Caki2 (cell line): ENCODE results near the gene CLEC9A. TPM values are rescaled to one million over a fixed set of nuclear protein-coding genes. Genes with fewer than 3 reads are reported as not detected.
"Not testable (repeated sequence)": the region's sequence is repeated elsewhere in the genome, so short reads cannot be mapped to it uniquely, and the experiment has no call there.

Experiments used
- DNase-seq: peaks from one replicate; pipeline ENCODE4 v3.0.0-alpha.2; 2015; ENCODE audit warnings: low read depth
- in situ Hi-C: cut with HindIII; loops from 2 replicates; pipeline ENCODE4 v1.10.0; 2016; ENCODE audit warnings: low sequenced_read_pairs, low pct_unique_long_range_greater_than_20kb, mixed read lengths
- total RNA-seq: library from RNA; depleted of rRNA; stranded (reverse); fragments of >200 nt; shearing (Covaris generic); gene quantifications from 2 replicates; pipeline ENCODE4 v1.2.3, GENCODE V29; 2014; ENCODE audit warnings: low replicate concordance; rRNA removed

Gene CLEC9A
- total RNA-seq, result not detected in 2 replicates

DNA sequence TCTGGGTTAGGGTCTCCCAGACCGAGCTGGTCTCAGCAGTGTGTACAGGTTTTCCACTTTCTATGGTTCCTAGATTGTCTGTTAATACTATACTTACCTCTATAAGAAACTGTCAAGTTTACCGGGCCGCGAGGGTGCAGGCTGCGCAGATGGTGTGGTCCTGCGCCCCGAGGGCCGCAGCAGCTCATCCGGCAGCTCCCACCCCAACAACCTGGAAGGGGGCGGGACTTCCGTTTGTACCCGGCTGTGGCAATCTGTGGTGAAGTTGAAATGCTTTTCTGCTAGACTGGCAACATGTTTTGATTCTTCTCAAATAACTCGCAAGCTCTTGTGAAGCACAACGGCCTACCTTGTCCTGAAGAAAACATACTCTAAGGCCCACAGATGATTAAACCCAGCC lies at the start of gene CLEC9A:
TSS of gene CLEC9A (plus strand) at position 237 of the 400 bp plus-strand sequence. CDS start 22,006 bp downstream, outside the sequence.
- no peak for DNase-seq
- in situ Hi-C loops, result no loop called here

DNA sequence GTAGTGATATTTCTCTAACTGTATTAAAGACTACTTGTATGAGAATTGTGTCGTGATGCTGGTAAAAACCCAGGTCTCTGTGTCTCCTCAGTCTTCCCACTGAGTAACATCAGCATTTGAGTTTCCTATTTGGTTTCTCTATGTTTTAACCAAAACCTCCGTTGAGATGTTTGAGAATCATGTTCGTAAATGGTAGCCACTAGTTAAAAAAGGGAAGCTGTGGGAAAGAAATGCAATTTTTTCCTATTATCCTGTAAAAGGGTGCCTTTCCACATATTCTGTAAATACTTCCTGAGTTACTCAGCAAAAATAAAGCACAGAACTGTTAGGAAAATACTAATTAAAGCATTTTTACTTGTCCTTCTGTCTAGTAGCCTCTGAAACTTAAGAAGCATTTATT lies 38.6 kb upstream of the CLEC9A start:
- DNase-seq, result no peak
- in situ Hi-C loops, result no loop called here

DNA sequence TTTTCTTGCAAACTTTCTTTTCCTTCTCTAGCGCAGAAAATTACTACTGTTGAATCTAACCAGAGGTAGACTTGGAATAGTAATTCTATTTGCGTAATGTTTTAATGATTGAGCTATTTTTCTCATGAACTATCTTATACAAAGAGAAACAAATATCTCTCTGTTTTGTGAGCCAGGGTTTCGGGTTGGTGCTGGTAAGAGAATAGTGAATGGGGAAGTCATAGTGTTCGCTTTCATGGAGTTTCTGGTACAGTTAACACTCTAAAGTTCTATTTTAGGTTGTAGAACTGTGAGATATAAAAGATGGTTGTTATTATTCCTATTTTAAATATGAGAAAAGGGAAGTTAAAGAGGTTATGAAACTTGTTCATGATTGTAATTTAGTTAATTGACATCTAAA lies 38.2 kb upstream of the CLEC9A start:
- in situ Hi-C loops, result no loop called here

DNA sequence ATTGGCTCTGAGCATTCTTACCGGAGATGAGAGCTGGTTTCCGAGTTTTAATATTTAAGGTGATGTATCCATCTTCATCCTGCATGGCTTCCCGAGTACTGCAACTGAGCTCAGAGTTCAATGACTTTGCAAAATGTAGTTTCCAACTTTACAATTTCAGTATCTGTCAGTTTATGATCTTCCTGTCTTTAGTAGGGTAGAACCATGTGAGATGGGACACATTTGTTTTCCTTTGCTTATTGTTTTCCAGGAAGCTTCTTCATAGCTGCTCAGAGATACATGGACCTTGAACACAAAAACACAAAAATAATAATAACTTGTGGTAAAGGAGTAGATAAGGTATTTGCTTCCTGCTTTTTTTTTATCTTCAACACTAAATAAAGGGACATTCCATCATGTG lies 31.5 kb upstream of the CLEC9A start, which contains the start of gene CLEC1B:
TSS of gene CLEC1B (minus strand) at position 106 of the 400 bp plus-strand sequence. CDS start at position 85, 21 bp downstream.
- in situ Hi-C loops, result no loop called here
- no peak for DNase-seq

More for the DNA sequence above, 38.2 kb upstream of the CLEC9A start:
- DNase-seq, result no peak

DNA sequence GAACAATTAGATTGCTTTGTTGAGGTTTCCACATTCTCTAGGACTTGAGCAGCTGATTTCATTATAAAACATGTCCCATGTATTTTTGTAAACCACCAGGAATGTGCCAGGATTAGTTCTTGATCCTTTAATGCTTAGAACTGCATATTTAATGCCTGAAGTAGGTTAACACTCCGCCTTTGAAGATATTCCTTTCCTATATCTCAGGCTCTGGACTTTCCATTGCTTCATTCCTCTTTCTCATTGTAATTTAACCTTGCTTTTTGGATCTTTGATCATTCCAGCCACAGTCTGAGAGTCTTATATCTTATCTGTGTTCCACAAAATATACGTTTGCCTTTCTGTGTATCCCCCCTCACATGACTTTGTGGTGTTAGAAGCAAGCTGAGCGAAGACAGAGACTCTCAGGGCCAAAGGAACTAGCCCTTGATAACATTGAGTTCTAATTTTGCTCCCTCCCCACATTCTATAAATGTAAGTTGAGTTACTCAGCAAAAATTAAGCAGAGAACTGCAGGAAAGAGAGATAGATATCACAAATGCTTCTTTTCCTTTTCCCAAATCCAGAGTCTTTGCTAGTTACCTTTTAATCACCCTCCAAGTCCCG lies 29.2 kb upstream of the CLEC9A start:
- in situ Hi-C loops, result no loop called here
- no peak for DNase-seq

DNA sequence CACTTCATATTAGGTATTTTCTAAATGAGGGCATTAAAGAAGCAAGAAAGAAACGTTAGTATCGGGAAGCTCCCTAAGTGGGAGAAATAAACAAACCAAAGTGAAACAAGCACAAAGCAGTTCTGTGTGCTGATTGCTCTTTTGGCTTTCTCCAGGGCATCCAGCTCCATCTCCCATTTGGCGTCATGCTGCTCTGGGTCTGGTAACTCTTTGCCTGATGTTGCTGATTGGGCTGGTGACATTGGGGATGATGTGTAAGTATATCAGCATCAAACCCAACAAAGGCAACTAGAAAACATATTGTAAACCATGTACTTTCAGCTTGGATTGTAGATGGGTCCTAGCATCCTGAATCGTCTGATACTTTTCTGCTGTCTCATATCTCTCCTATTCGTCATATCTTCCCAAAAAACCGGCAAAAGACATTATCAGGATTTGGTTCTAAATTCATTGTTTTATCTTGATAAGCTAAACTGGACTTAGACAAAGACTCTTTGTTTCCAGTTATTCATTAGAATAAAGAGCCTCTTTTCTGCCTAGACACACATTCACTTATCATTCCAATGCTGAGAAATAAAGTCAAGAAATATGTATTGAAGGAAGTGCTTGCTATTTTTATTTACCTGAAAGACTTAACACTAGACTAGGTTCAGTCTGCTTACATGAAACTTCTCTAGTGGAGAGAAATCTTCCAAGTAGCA lies 17.7 kb upstream of the CLEC9A start:
- in situ Hi-C loops, result no loop called here
- no peak for DNase-seq

DNA sequence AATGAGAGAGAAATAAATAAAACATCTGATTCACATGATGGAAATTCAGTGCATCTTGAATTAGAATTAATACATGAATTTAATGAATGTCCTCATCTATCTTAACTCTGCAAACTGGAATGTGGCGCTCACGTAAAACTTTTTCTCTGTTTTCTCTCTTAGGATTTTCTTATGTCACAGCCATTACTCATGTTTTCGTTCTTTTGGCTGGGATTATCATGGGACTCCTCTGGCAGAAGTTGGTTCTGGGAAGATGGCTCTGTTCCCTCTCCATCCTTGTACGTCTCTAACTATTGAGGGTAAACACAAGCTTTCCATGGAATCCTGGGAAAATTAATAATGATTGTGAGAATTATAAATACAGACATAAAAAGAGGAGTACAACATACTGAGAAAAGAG lies 15.0 kb upstream of the CLEC9A start:
- DNase-seq, result no peak
- in situ Hi-C loops, result no loop called here

DNA sequence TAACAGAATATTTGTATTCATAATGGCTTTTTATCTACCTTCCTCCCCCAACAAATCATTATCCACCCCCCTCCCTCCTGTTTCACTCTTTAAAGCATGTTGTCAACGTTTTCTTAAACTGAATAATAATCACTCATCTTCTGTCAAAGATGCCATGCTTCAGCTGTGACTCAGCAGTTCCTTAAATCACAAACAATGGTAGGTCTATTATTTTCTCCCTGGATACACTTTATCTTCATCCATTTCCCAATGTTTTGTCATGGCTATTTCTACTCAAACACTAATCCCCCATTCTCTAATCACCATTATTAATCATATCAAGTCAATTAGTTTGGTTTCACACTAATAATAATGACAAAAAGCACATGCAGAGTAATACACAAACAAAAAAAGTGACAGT lies 13.6 kb upstream of the CLEC9A start:
- no peak for DNase-seq
- in situ Hi-C loops, result no loop called here

DNA sequence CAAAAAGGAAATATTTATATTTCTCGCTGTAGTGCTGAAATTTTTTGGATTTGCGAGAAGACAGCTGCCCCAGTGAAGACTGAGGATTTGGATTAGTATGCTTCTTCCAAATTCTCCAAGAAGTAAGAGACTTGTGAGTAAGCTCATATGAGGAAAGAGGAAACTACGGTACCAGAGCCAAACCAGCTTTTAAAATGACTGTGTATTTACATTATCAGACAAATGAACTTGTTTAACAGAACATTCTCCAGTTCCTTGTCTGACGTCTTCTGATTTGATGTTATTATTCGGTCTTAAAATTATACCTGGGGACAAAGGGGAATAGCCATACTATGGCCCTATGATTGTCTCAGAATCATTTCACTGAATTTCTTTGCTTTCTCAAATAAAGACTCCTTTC lies 12.1 kb upstream of the CLEC9A start:
- in situ Hi-C loops, result no loop called here
- DNase-seq, result no peak

DNA sequence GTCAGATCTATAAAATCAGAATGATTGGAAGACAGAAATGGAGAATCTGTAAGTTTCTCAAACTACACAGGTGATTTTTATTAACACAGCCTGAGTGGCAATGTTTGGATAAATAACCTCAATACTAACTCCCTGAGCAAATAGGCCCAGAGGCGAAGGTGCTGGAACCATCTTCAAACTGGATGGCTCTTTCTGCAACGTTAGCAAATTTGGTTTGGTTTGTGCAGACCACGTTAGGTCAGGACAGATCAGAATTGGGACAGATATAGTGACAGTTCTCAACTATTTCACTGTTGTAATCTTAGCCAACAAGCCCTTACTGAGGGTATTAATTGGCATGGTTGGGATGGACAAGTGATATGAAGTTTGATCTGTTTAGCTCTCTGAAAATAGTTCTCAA lies 9.1 kb upstream of the CLEC9A start:
- in situ Hi-C loops, result no loop called here
- DNase-seq, result no peak

DNA sequence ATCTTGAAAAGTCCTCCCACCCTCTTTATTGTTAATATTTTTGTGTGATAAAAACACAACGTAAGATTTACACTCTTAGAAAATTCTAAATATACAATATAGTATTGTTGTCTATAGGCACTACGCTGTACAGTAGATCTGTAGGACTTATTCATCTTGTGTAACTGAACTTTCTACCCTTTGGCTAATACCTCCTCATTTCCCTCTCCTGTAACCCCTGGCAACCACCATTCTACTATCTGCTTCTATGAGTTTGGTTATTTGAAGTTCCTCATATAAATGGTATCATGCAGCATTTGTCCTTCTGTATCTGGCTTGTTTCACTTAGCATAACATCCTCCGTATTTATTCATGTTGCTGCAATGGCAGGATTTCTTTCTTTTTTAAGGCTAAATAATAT lies 5.2 kb upstream of the CLEC9A start:
- DNase-seq, result no peak
- in situ Hi-C loops, result no loop called here

DNA sequence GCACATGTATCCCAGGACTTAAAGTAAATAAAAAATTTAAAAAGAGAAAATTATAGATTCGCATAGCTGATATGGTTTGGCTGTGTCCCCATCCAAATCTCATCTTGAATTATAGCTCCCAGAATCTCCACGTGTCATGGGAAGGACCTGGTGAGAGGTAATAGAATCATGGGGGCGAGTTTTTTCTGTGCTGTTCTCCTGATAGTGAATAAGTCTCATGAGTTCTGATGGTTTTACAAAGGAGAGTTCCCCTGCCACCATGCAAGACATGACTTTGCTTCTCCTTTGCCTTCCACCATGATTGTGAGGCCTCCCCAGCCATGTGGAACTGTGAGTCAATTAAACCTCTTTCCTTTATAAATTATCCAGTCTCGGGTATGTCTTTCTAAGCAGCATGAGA lies 3.8 kb upstream of the CLEC9A start:
- in situ Hi-C loops, DNase-seq: not testable (repeated sequence)

DNA sequence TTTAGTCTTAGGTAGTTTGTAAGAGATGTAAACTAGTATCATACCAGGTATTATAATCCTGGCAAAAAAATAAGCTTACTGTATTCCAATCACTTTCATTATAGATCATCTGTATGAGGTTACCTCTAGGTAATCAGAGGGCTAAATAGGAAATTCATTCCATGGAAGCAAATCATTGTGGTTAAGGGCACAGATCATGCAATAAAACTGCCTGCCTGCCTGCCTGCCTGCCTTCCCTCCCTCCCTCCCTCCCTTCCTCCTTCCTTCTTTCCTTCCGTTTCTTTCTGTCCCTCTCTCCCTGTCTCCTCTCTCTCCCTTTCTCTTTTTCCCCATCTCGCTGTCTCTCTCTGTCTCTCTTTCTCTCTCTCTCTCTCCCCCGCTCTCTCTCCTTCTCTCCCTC lies 3.2 kb upstream of the CLEC9A start:
- no peak for DNase-seq
- in situ Hi-C loops, result no loop called here

DNA sequence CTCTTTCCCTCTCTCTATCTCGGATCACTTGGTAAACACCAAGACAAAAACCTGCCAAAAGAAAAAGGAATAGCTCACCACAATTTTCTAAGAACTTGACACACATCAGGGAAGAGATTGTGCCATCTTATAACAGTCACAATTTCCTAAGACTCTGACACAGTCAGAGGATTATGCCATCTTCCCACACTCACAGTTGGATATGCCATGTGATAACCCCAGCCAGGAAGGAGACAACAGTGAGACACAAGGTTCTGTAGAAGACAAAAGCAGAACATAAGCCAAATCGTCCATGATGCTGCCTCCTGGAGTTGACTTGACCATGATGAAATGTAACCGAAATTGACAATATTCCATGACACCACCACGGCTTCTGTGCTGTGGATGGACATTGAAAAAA lies 2.8 kb upstream of the CLEC9A start:
- in situ Hi-C loops, result no loop called here
- DNase-seq, result no peak

DNA sequence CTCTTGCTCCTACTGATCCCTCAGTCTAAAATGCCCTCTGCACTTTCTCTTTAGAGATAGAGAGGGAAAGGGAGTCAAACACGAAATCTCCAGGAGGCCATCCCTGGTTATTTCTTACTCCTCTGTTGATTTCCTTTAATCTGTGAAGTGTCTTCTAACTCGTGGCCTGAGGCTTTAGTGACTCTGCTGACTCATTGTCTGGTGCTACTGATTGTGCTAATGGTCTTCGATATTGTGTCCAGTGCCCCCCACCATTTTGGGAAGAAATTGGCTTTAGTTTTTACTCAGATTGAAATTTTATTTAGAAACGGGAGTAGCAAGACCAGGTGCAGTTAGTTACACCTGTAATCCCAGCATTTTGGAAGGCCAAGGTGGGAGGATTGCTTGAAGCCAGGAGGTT lies 839 bp downstream of the CLEC9A start:
- in situ Hi-C loops, result no loop called here
- DNase-seq, result no peak

DNA sequence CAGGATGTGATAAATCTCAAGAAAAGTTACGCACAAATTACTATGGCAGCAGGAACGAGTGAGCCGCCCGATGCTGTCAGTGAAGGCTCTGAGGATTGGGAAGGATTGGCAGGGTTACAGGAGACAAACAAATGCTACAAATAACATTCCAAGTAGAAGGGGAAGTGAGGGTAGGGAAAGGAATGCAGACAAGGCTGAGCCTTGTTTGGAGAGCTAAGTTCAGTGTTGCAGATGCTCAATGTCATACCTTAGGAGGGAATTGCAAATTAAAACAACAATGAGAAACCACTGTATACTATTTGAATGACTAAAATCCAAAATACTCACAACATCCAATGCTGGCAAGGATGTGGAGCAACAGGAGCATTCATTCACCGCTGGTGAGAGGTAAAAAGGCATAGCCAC lies 1.3 kb downstream of the CLEC9A start:
- in situ Hi-C loops, result no loop called here
- DNase-seq, result no peak

DNA sequence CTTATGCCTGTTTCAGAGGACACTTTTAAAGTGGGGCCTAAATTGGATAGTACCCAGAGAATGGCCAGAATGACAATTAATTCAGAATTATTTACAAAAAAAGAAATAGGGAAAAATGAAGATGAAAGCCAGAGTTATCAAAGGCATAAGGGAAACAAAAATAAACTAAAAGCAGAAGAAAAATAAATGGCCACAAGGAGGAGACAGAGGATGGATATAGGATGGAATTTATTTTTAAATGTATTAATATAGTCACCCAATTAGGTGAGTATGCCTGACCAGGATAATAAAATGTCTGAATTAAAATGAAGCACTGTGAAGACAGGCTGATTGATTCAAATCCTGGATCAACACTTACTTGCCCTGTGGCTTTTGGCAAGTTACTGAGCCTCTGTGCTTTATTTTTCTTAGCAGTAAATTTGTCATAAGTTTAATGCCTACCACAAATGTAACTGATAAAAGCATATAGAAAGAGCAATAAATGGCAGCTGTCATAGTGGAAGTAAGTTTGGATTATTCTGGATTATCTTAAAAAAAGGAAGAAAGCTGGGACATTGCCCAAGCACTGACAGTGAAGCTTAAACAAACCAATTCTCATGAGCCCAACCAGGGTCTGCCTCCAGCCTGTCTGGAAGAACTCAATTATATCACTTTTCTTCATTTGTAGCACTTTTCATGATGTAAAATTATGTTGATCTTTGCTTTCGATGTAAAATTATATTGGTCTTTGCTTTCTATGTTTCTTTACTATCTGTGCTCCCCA lies 3.5 kb downstream of the CLEC9A start:
- DNase-seq, result no peak
- in situ Hi-C loops, result no loop called here

DNA sequence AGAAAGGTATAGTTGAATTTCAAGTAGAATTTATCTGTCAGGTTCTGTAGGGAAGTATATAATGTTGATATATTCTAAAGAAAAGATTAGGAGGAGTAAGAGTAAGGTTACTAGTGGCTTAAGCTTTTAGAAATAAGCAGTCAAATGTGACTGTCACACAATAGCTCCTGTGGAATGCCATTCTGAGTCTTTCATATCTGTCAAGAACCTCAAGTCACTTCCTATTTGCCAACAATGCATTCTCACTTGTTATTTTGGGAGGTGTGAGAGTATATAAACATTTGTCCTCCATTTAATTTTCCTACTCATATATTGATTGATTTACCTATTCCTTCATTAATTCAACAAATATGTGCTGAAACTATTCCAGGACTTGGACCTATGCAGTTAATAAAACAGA lies 11.7 kb downstream of the CLEC9A start:
- no peak for DNase-seq
- in situ Hi-C loops, result no loop called here

DNA sequence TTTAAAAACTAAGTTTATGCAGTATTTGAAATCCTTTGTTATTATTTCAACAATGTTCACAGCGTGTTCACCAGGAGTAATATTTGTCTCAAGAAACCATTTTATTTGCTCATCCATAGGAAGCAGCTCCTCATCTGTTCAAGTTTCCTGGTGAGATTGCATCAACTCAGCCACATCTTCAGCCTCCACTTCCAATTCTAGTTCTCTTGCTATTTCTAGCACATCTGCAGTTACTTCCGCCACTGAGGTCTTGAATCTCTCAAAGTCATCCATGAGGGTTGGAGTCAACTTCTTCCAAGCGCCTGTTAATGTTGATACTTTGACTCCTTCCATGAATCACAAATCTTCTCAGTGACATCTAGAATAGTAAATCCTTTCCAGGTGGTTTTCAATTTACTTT lies 18.0 kb downstream of the CLEC9A start:
- in situ Hi-C loops, result no loop called here
- no peak for DNase-seq
